Astrocyte of the hippocampus (primary cell): ENCODE measurements around the gene CABCOCO1.
"Not testable (repeated sequence)": the region's sequence is repeated elsewhere in the genome, so short reads cannot be mapped to it uniquely, and the experiment has no call there.

Source experiments
- DNase-seq: peaks from one replicate; pipeline ENCODE4 v3.0.0; 2011; ENCODE audit warnings: low read depth, low spot score

The CABCOCO1 gene

GRCh38 chr10:61712105-61712504, 49.4 kb downstream of the CABCOCO1 start:
- DNase-seq: not testable (repeated sequence)

- not testable (repeated sequence) for DNase-seq
Observed at GRCh38 chr10:61719475-61719874, 56.7 kb downstream of the CABCOCO1 start.

- DNase-seq: no peak
Observed at GRCh38 chr10:61719906-61720305, 57.2 kb downstream of the CABCOCO1 start.

- DNase-seq: no peak
Observed at GRCh38 chr10:61721431-61721830, 58.7 kb downstream of the CABCOCO1 start.

GRCh38 chr10:61725221-61725620, 62.5 kb downstream of the CABCOCO1 start:
- not testable (repeated sequence) for DNase-seq

GRCh38 chr10:61729596-61729995, 66.9 kb downstream of the CABCOCO1 start:
- DNase-seq: no peak

GRCh38 chr10:61730671-61731070, 67.9 kb downstream of the CABCOCO1 start:
- DNase-seq: no peak

- no peak for DNase-seq
Observed at GRCh38 chr10:61731638-61732037, 68.9 kb downstream of the CABCOCO1 start.

- no peak for DNase-seq
Observed at GRCh38 chr10:61732629-61733278, 70.0 kb downstream of the CABCOCO1 start.

GRCh38 chr10:61733358-61733940, 70.7 kb downstream of the CABCOCO1 start:
- DNase-seq: peak; percentile 74

- no peak for DNase-seq
Observed at GRCh38 chr10:61735882-61736281, 73.2 kb downstream of the CABCOCO1 start.

- DNase-seq: not testable (repeated sequence)
Observed at GRCh38 chr10:61737455-61737854, 74.7 kb downstream of the CABCOCO1 start.

- no peak for DNase-seq
Observed at GRCh38 chr10:61742812-61743211, 80.1 kb downstream of the CABCOCO1 start.

GRCh38 chr10:61744469-61744868, 81.7 kb downstream of the CABCOCO1 start:
- DNase-seq: no peak

GRCh38 chr10:61746377-61746776, 83.6 kb downstream of the CABCOCO1 start:
- no peak for DNase-seq

- no peak for DNase-seq
Observed at GRCh38 chr10:61747307-61747706, 84.6 kb downstream of the CABCOCO1 start.

- no peak for DNase-seq
Observed at GRCh38 chr10:61749291-61749690, 86.6 kb downstream of the CABCOCO1 start.

- DNase-seq: peak; percentile 73
Observed at GRCh38 chr10:61750943-61751471, 88.3 kb downstream of the CABCOCO1 start.

- no peak for DNase-seq
Observed at GRCh38 chr10:61751599-61751998, 88.9 kb downstream of the CABCOCO1 start.

GRCh38 chr10:61752111-61753011, 89.6 kb downstream of the CABCOCO1 start:
- DNase-seq: peak; percentile 65

GRCh38 chr10:61753453-61753852, 90.7 kb downstream of the CABCOCO1 start:
- no peak for DNase-seq
